Activated CD8-positive, alpha-beta memory T cell treated with anti-CD3 and anti-CD28 coated beads for 24 hours (primary cell): ENCODE data around the gene DLK2.
"Not testable (repeated sequence)": the region's sequence is repeated elsewhere in the genome, so short reads cannot be mapped to it uniquely, and the experiment has no call there.

Experiments
- DNase-seq: peaks from one replicate; pipeline ENCODE4 v3.0.0-alpha.2; 2020

The DLK2 gene

GRCh38 chr6:43425083-43425482, 30.3 kb downstream of the DLK2 start:
- not testable (repeated sequence) for DNase-seq

GRCh38 chr6:43421831-43422230, 33.5 kb downstream of the DLK2 start:
- no peak for DNase-seq

- no peak for DNase-seq
Observed at GRCh38 chr6:43420012-43420709, 35.2 kb downstream of the DLK2 start.

- no peak for DNase-seq
Observed at GRCh38 chr6:43416935-43417334, 38.4 kb downstream of the DLK2 start.

GRCh38 chr6:43415275-43415674, 40.1 kb downstream of the DLK2 start:
- DNase-seq: not testable (repeated sequence)

- DNase-seq: no peak
Observed at GRCh38 chr6:43413002-43413401, 42.3 kb downstream of the DLK2 start.

- DNase-seq: no peak
Observed at GRCh38 chr6:43412541-43412940, 42.8 kb downstream of the DLK2 start.

GRCh38 chr6:43410776-43411175, 44.6 kb downstream of the DLK2 start:
- not testable (repeated sequence) for DNase-seq

- DNase-seq: no peak
Observed at GRCh38 chr6:43408259-43408658, 47.1 kb downstream of the DLK2 start.

GRCh38 chr6:43407296-43407695, 48.1 kb downstream of the DLK2 start:
- DNase-seq: no peak

GRCh38 chr6:43405354-43405753, 50.0 kb downstream of the DLK2 start:
- no peak for DNase-seq

- no peak for DNase-seq
Observed at GRCh38 chr6:43402820-43403219, 52.5 kb downstream of the DLK2 start.

GRCh38 chr6:43401730-43402129, 53.6 kb downstream of the DLK2 start:
- no peak for DNase-seq
